ENCODE data around the gene MEF2A.
"Not testable (repeated sequence)": the region's sequence is repeated elsewhere in the genome, so short reads cannot be mapped to it uniquely, and the experiment has no call there.

Gene MEF2A

DNA sequence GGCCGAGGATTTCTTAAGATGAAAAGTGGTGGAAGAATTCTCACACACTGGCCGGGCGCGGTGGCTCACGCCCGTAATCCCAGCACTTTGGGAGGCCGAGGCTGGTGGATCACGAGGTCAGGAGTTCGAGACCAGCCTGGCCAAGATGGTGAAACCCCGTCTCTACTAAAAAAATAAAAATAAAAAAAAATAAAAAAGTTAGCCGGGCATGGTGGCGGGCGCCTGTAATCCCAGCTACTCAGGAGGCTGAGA is 168.2 kb downstream of the MEF2A start:
- H3K27ac ChIP-seq (ENCODE audit: low read length); H3K9me3 ChIP-seq (ENCODE audit: insufficient read depth, low read depth, low read length); H3K36me3 ChIP-seq (ENCODE audit: insufficient read depth, low read depth, low read length): not testable (repeated sequence)
- Histone ChIP-seq H3K27me3 (ENCODE audit: insufficient read depth, low read length) (peaks cover 13% of the 10 kb centered on the region), H3K4me1 (ENCODE audit: insufficient read depth, low read length) (peaks cover 14% of the 10 kb centered on the region), H3K4me3 (ENCODE audit: low read length) (peak overlapping the region; percentile 69; the same call in 1 of the 2 replicates), H3K9ac (ENCODE audit: low read depth, low read length) (peak overlapping the region; percentile 84; the same call in 1 of the 2 replicates)

- Histone ChIP-seq H3K4me3 (ENCODE audit: low read length) (no peak overlapping the region), H3K9ac (ENCODE audit: low read depth, low read length) (no peak overlapping the region), H3K36me3 (ENCODE audit: insufficient read depth, low read depth, low read length) (0 out of 2 replicates have a peak, but pooled peaks cover under 1% of the 10 kb centered on the region), H3K27me3 (ENCODE audit: insufficient read depth, low read length) (peaks cover 13% of the 10 kb centered on the region), H3K27ac (ENCODE audit: low read length) (no peak overlapping the region), H3K9me3 (ENCODE audit: insufficient read depth, low read depth, low read length) (no peaks in the 10 kb centered on the region), H3K4me1 (ENCODE audit: insufficient read depth, low read length) (peaks cover 14% of the 10 kb centered on the region)
Measured at GRCh38 chr15:99734575-99734974, 168.8 kb downstream of the MEF2A start.

DNA sequence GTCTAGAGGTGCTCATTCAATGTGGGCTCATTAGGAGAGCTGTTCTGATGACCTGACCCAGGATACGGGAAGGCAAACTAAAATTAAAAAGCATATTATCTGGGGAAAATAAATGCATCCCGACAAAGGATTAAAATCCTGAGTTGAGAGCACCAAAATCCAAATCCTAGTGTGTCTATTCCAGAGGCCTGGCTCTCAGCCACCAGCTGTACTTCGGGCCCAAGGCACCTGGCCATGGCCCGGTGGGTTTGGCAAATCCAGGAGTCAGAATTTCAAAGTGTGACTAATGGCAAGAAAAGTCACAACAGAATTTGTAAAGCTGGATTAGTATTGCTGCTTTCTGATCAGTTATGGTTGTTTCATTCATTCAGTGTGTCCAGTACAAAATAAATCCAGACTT is 170.1 kb downstream of the MEF2A start:
- no peak overlapping the region for H3K27ac ChIP-seq (ENCODE audit: low read length)
- no peak overlapping the region for H3K4me3 ChIP-seq (ENCODE audit: low read length)
- no peak overlapping the region for H3K9ac ChIP-seq (ENCODE audit: low read depth, low read length)
- peaks cover 13% of the 10 kb centered on the region for H3K27me3 ChIP-seq (ENCODE audit: insufficient read depth, low read length)
- no peaks in the 10 kb centered on the region for H3K9me3 ChIP-seq (ENCODE audit: insufficient read depth, low read depth, low read length)
- H3K36me3 ChIP-seq (ENCODE audit: insufficient read depth, low read depth, low read length) = no peaks in the 10 kb centered on the region
- peaks cover 9% of the 10 kb centered on the region for H3K4me1 ChIP-seq (ENCODE audit: insufficient read depth, low read length)

DNA sequence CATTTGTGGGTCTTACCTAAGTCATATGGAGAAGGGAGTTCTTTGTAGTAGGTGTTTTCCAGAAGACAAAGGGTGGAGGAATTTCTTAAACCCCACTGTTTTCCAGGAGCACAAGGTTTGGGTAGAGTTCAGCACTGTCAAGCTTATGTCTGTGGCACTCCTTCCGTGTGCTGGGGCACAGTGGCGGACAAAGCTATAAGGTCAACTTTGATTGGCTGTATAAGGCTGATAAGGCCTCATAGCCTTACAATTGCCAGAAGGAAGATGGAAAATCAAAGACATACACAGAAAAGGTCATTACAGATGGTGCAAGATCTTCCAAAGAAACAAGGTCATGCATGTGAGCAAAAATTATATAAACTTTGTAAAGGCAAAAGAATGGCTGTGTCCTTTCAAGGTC is 170.9 kb downstream of the MEF2A start:
- Histone ChIP-seq H3K4me1 (ENCODE audit: insufficient read depth, low read length) (peaks cover 4% of the 10 kb centered on the region), H3K9ac (ENCODE audit: low read depth, low read length) (no peak overlapping the region), H3K4me3 (ENCODE audit: low read length) (no peak overlapping the region), H3K27me3 (ENCODE audit: insufficient read depth, low read length) (peaks cover 10% of the 10 kb centered on the region), H3K27ac (ENCODE audit: low read length) (no peak overlapping the region), H3K9me3 (ENCODE audit: insufficient read depth, low read depth, low read length) (no peaks in the 10 kb centered on the region), H3K36me3 (ENCODE audit: insufficient read depth, low read depth, low read length) (no peaks in the 10 kb centered on the region)

GRCh38 chr15:99738021-99738847 is 172.4 kb downstream of the MEF2A start:
- H3K27me3 ChIP-seq (ENCODE audit: insufficient read depth, low read length) = no peaks in the 10 kb centered on the region
- no peak overlapping the region for H3K27ac ChIP-seq (ENCODE audit: low read length)
- H3K9ac ChIP-seq (ENCODE audit: low read depth, low read length) = no peak overlapping the region
- no peaks in the 10 kb centered on the region for H3K4me1 ChIP-seq (ENCODE audit: insufficient read depth, low read length)
- H3K4me3 ChIP-seq (ENCODE audit: low read length) = no peak overlapping the region
- H3K36me3 ChIP-seq (ENCODE audit: insufficient read depth, low read depth, low read length) = no peaks in the 10 kb centered on the region
- no peaks in the 10 kb centered on the region for H3K9me3 ChIP-seq (ENCODE audit: insufficient read depth, low read depth, low read length)

GRCh38 chr15:99741835-99742234 is 176.1 kb downstream of the MEF2A start:
- no peaks in the 10 kb centered on the region for H3K9me3 ChIP-seq (ENCODE audit: insufficient read depth, low read depth, low read length)
- H3K36me3 ChIP-seq (ENCODE audit: insufficient read depth, low read depth, low read length) = no peaks in the 10 kb centered on the region
- no peak overlapping the region for H3K27ac ChIP-seq (ENCODE audit: low read length)
- H3K4me3 ChIP-seq (ENCODE audit: low read length) = no peak overlapping the region
- H3K4me1 ChIP-seq (ENCODE audit: insufficient read depth, low read length) = no peaks in the 10 kb centered on the region
- no peaks in the 10 kb centered on the region for H3K27me3 ChIP-seq (ENCODE audit: insufficient read depth, low read length)
- H3K9ac ChIP-seq (ENCODE audit: low read depth, low read length) = no peak overlapping the region

DNA sequence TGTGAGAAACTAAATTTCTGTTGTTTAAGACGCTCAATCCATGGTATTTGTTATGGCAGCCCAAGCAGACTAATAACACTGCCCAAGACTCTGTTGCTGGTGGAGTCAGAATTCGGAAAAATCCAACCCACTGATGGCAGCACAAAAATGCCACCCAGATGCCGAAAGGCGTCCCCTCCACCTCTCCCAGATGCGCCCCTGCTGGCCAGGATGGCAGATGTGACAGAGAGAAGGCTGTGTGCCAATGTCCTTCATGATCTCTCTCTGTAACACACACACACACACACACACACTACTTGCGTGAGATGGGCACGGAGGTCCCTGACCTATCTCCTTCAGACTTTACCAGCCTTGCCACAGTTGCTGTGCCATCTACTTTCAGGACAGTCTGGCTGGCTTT is 178.4 kb downstream of the MEF2A start:
- Histone ChIP-seq H3K27ac (ENCODE audit: low read length) (no peak overlapping the region), H3K4me1 (ENCODE audit: insufficient read depth, low read length) (no peaks in the 10 kb centered on the region), H3K36me3 (ENCODE audit: insufficient read depth, low read depth, low read length) (no peaks in the 10 kb centered on the region), H3K4me3 (ENCODE audit: low read length) (no peak overlapping the region), H3K27me3 (ENCODE audit: insufficient read depth, low read length) (no peaks in the 10 kb centered on the region), H3K9me3 (ENCODE audit: insufficient read depth, low read depth, low read length) (no peaks in the 10 kb centered on the region), H3K9ac (ENCODE audit: low read depth, low read length) (no peak overlapping the region)

DNA sequence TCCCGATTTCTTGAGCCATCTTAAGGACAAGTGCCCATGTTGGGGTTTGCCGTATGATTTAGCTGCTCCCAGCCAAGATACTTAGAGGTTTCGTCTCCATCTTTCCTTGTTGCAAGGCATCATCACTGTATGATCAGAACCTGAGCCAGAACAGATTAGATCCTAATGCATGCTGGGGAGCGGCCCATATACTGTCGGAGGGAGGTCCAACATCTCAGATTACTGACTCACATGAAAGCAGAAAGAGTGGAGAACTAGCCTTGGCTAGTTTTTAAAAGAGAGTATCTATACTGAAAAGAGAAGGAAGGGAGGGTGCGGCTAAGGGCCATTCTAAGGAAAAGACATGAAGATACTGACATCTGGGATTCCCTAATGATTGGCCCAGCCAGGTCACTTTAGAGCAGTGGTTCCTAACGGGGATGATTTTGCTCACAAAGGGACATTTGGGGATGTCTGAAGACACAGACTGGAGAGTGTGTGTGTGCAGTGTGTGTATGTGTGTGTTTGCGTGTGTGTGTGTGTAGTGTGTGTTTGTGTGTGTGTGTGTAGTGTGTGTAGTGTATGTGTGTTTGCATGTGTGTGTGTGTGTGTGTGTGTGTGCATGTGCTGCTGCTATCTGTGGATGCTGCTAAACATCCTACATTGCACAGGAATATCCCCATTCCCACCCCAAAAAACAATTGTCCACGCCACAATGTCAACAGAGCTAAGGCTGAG is 179.7 kb downstream of the MEF2A start:
- Histone ChIP-seq H3K4me3 (ENCODE audit: low read length) (no peak overlapping the region), H3K4me1 (ENCODE audit: insufficient read depth, low read length) (no peaks in the 10 kb centered on the region), H3K36me3 (ENCODE audit: insufficient read depth, low read depth, low read length) (no peaks in the 10 kb centered on the region), H3K9ac (ENCODE audit: low read depth, low read length) (no peak overlapping the region), H3K9me3 (ENCODE audit: insufficient read depth, low read depth, low read length) (no peaks in the 10 kb centered on the region), H3K27me3 (ENCODE audit: insufficient read depth, low read length) (no peaks in the 10 kb centered on the region), H3K27ac (ENCODE audit: low read length) (no peak overlapping the region)

DNA sequence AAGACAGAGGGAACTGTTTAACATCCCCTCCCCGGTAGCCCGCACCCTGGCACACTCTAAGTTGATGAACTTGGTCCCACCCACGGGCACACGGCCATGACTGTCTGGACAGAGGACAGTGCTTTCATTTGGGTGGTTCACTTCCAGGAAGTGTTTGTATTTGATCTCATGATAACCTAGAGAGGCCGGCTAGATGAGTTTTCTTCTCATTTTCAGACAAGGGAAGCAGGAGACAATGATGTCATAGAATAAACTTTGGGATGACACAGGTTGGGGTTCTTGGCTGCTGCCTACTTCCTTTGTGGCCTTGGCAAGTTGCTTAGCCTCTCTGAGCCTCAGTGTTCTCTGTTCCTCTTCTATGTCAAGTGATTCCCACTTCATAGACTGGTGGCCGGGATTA is 183.6 kb downstream of the MEF2A start:
- Histone ChIP-seq H3K36me3 (ENCODE audit: insufficient read depth, low read depth, low read length) (no peaks in the 10 kb centered on the region), H3K9me3 (ENCODE audit: insufficient read depth, low read depth, low read length) (no peaks in the 10 kb centered on the region), H3K9ac (ENCODE audit: low read depth, low read length) (no peak overlapping the region), H3K4me3 (ENCODE audit: low read length) (no peak overlapping the region), H3K27ac (ENCODE audit: low read length) (no peak overlapping the region), H3K4me1 (ENCODE audit: insufficient read depth, low read length) (no peaks in the 10 kb centered on the region), H3K27me3 (ENCODE audit: insufficient read depth, low read length) (peaks cover 7% of the 10 kb centered on the region; the same call in 1 of the 2 replicates)

DNA sequence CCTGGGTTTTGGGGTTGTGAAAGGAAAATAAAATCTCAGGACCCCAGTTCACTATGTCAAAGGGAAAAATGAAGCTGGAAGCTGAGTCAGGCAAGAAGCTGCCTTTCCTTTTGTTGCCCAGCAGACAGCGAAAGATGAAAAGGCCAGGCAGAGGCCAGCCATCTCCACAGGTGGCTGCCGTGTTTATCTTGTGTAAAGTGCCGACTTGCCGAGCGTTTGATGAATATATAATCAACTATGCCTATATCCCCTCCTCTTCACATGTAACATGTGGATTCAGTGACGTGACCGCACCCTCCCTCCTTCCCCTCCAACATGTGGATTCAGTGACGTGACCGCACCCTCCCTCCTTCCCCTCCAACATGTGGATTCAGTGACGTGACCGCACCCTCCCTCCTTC is 184.5 kb downstream of the MEF2A start:
- H3K27me3 ChIP-seq (ENCODE audit: insufficient read depth, low read length); H3K9me3 ChIP-seq (ENCODE audit: insufficient read depth, low read depth, low read length); H3K36me3 ChIP-seq (ENCODE audit: insufficient read depth, low read depth, low read length); H3K4me3 ChIP-seq (ENCODE audit: low read length); H3K27ac ChIP-seq (ENCODE audit: low read length); H3K9ac ChIP-seq (ENCODE audit: low read depth, low read length); H3K4me1 ChIP-seq (ENCODE audit: insufficient read depth, low read length): not testable (repeated sequence)

GRCh38 chr15:99752556-99752955 is 186.8 kb downstream of the MEF2A start:
- Histone ChIP-seq H3K4me1 (ENCODE audit: insufficient read depth, low read length) (no peaks in the 10 kb centered on the region), H3K27ac (ENCODE audit: low read length) (no peak overlapping the region), H3K9me3 (ENCODE audit: insufficient read depth, low read depth, low read length) (no peaks in the 10 kb centered on the region), H3K36me3 (ENCODE audit: insufficient read depth, low read depth, low read length) (no peaks in the 10 kb centered on the region), H3K4me3 (ENCODE audit: low read length) (no peak overlapping the region), H3K27me3 (ENCODE audit: insufficient read depth, low read length) (peaks cover 10% of the 10 kb centered on the region; the same call in 1 of the 2 replicates), H3K9ac (ENCODE audit: low read depth, low read length) (no peak overlapping the region)

DNA sequence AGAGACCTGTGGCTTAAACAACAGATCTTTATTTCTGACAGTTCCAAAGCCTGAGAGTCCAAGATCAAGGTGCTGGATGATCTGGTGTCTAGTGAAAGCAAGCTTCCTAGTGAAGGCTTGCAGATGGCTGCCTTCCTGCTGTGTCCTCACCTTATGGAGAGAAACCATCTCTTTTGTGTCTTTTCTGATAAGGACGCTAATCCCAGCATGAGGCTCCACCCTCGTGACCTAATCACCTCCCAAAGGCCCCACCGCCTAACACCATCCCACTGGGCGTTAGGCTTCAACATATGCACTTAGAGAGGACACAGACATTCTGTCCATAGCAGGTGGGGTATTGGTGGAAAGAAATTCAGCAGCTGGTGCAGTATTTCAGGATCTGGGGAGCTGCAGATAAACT is 187.3 kb downstream of the MEF2A start:
- no peaks in the 10 kb centered on the region for H3K4me1 ChIP-seq (ENCODE audit: insufficient read depth, low read length)
- H3K27ac ChIP-seq (ENCODE audit: low read length) = no peak overlapping the region
- no peaks in the 10 kb centered on the region for H3K9me3 ChIP-seq (ENCODE audit: insufficient read depth, low read depth, low read length)
- peaks cover 10% of the 10 kb centered on the region; the same call in 1 of the 2 replicates for H3K27me3 ChIP-seq (ENCODE audit: insufficient read depth, low read length)
- no peak overlapping the region for H3K4me3 ChIP-seq (ENCODE audit: low read length)
- no peaks in the 10 kb centered on the region for H3K36me3 ChIP-seq (ENCODE audit: insufficient read depth, low read depth, low read length)
- no peak overlapping the region for H3K9ac ChIP-seq (ENCODE audit: low read depth, low read length)
